GM18870 (cell line): ENCODE data around the gene SREBF2.

ENCODE experiments used
- ATAC-seq: cut with Tn5 transposase; IDR thresholded peaks from one replicate; pipeline ENCODE4 v1.9.1; 2021; ENCODE audit warnings: moderate library complexity; ENCODE audit not compliant: unreplicated experiment

The SREBF2 gene

DNA sequence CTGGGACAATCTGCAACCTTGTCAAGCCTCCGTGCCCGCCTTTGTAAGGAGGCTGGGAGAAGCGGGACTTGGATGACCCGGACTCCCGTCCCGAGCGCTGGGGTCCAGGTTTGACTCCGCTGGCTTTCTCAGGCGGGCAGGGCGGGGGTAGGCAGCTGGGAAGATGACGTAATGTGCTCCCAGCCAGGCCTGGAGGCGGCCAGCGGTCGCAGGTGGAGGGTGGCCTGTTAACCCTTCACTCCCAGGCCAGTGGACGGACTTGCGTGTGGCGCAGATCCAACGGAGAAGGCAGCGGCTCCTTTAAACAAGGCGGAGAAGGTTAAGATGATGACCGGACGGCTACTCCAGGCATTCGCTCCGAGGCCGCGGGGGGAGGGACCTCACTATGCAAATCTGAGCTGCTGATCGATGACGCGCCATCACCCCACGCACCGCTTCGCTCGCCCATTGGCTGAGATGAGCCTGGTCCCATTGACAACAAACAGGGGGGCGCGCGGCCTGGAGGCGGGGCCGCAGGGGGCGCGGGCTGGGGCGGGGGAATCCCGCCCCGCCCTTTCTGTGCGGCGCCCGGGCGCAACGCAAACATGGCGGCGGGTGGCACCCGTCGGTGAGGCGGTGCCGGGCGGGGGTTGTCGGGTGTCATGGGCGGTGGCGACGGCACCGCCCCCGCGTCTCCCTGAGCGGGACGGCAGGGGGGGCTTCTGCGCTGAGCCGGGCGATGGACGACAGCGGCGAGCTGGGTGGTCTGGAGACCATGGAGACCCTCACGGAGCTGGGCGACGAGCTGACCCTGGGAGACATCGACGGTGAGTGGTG lies at the start of gene SREBF2:
SREBF2 (plus strand) TSS at position 553 of the 816 bp plus-strand sequence; CDS start at position 719, 166 bp downstream.
- ATAC-seq: peak; percentile 79

- ATAC-seq: no peak
Measured at GRCh38 chr22:41787331-41787730, 45.6 kb upstream of the SREBF2 start.

DNA sequence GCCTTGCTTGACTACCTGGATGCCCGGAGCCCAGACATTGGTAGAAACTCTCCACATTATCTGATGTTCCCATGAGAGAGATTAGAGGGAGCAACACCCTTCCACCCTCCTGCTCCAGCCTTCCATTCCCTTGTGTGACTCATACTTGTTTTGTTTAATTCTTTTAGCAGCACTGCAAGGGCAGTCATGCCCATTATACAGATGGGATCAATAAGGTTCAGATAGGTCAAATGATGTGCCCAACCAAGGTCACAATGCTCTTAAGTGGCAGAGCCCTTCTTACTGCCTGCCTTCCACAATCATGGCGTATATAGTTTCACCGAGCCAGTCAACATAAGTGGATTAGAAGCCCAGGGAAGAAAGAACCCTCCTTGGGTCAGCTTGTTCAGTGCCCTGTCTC lies 39.0 kb upstream of the SREBF2 start:
- ATAC-seq: no peak

GRCh38 chr22:41798736-41799135 lies 34.2 kb upstream of the SREBF2 start:
- no peak for ATAC-seq

- ATAC-seq: peak; percentile 15
Measured at GRCh38 chr22:41799486-41800347, 33.2 kb upstream of the SREBF2 start.

GRCh38 chr22:41800348-41801146 lies 32.4 kb upstream of the SREBF2 start, which contains the start of gene CCDC134:
CCDC134 (plus strand) TSS chr22:41800679; CDS start chr22:41808891, 8,212 bp downstream.
- peak; percentile 47 for ATAC-seq

DNA sequence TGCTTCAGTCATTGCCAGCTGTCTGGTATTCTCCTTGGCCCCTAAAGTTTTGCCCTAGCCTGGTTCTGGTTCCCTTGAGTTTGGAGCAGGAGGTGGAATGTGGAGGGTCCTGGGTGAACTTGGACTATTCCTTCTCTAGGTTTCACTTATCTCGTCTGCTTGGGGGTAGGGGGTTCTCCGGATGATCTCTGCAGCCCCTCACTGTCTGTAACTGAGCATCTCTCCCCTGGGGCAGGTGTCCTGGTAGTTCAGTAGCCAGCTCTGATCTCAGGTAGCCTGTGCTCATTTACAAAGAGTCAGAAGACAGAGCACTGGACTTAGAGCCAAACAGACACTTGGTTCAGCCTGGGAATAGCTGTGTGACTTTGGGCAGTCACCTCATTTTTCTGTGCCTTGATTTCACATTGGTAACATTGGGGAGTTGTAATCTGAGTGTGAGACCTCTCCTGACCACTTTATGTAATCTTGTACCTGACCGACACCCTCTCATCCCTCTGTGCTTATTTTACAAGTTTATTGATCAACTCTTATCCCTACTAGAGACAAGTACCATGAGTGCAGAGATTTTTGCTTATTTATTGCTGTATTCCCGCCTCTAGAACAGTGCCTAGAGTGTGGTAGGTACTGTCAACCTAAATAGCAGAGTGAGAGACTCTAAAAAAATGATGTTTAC lies 31.6 kb upstream of the SREBF2 start:
- ATAC-seq: no peak

- no peak for ATAC-seq
Measured at GRCh38 chr22:41801886-41802285, 31.0 kb upstream of the SREBF2 start.

GRCh38 chr22:41805639-41806038 lies 27.3 kb upstream of the SREBF2 start:
- ATAC-seq: no peak

- ATAC-seq: no peak
Measured at GRCh38 chr22:41808400-41808799, 24.5 kb upstream of the SREBF2 start.

GRCh38 chr22:41810022-41810421 lies 22.9 kb upstream of the SREBF2 start:
- ATAC-seq: no peak

- no peak for ATAC-seq
Measured at GRCh38 chr22:41812805-41813545, 19.9 kb upstream of the SREBF2 start.

DNA sequence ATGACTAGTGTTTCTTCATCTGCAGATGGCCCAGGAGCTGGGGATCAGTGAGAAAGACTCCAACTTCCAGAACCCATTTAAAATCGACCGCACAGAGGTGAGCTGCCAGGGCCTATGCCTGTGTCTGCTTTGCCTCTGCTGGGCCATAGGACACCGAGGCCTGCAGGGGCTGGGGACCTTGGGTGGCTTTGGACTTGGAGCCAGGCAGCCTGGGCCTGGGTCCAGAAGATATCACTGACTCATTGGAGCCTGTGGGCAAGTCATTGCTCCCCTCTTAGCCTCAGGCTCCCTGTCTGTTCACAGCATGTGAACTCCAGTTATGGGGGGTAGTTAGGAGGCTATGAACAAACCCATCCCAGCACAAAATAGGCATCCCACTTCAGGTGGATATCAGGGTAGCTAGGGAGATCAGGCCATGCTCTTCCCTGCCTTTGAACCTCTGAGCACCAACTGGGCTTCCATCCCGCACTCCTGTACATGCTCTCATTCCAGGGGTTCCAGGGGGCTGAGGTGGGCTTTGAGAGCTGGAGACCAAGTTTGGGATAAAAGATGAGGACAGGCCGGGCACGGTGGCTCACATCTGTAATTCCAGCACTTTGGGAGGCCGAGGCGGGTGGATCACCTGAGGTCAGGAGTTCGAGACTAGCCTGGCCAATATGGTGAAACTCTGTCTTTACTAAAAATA lies 19.0 kb upstream of the SREBF2 start:
- ATAC-seq: no peak

GRCh38 chr22:41815716-41816115 lies 17.2 kb upstream of the SREBF2 start:
- ATAC-seq: no peak

DNA sequence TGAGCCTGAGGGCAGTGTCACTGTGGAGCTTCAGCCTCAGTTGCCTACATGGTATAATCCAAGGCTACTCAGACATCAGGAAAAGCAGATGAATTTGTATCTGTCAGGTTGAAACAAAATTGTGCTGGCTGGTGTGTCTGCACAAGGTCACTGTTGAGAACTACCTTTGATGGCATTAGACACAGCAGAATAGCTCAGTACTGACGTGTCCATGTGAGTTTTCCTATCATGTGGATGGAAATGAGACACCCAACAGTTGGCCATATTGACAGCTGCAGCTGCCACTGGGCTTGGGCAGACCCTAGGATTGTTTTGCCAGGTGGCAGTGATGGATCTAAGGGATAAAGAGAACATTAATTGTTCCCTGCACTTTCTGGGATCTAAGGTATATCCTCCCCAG lies 16.7 kb upstream of the SREBF2 start:
- no peak for ATAC-seq

DNA sequence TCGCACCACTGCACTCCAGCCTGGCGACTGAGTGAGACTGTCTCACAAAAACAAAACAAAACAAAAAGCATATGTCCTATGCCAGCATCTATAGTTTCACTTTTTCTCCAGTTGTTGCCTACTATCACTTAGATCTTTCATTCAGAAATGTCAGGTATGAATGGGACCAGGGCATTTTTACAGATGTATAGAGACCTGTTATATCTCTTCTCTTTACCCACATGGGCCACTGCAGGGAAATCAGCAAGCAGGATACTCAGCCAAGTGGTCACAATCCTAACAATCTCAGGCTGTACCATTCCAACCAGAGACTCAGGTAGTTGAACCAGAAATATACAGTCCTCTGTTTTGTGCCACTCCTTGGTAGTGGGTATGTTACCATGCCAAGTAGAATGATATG lies 16.0 kb upstream of the SREBF2 start:
- no peak for ATAC-seq

- no peak for ATAC-seq
Measured at GRCh38 chr22:41818011-41818410, 14.9 kb upstream of the SREBF2 start.

DNA sequence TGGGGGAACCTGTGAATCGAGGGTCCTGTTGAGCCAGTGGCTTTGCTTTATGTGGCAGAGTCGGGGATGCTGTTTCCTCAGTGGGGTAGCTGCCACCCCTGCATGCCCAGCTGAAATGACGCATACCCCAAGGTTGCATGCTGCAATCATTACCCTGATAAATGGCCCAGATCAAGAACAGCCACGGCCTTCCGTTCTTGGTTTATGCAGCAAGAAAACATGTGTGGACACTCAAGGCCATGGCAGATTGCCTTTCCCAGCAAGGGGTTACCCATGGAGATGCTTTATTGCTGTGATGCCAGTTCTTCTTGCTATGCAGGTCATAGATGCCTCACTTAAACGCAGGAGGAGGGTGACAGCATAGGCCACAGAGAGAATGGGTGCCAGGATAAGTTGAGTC lies 14.3 kb upstream of the SREBF2 start:
- no peak for ATAC-seq

- no peak for ATAC-seq
Measured at GRCh38 chr22:41819257-41819656, 13.6 kb upstream of the SREBF2 start.
